DOHH2 (cell line): ENCODE data around the gene SVBP.

Experiments used
- H3F3A ChIP-seq: fragments of 200-600 bp; sonication (generic), shearing (Covaris generic); 2 replicates; pipeline ENCODE4 v1.6.0; 2016; ENCODE audit warnings: antibody characterized with exemption, mild to moderate bottlenecking; ENCODE audit not compliant: control insufficient read depth, insufficient read depth
- H3K27ac ChIP-seq: fragments of 200-600 bp; sonication (generic); 2 replicates; pipeline ENCODE4 v1.5.1; 2014; ENCODE audit warnings: low read depth, mild to moderate bottlenecking, low read length, moderate library complexity
- H3K27me3 ChIP-seq: fragments of 200-600 bp; sonication (generic); 2 replicates; pipeline ENCODE4 v1.6.1; 2014; ENCODE audit warnings: mild to moderate bottlenecking, low read length, mixed read lengths; ENCODE audit not compliant: control insufficient read depth
- H3K36me3 ChIP-seq: fragments of 200-600 bp; sonication (generic); 2 replicates; pipeline ENCODE4 v1.6.1; 2014; ENCODE audit warnings: mild to moderate bottlenecking, low read length, moderate library complexity, mixed read lengths; ENCODE audit not compliant: control insufficient read depth
- H3K4me1 ChIP-seq: fragments of 200-600 bp; sonication (generic); 2 replicates; pipeline ENCODE4 v1.6.1; 2014; ENCODE audit warnings: mild to moderate bottlenecking, low read length, mixed read lengths; ENCODE audit not compliant: control insufficient read depth
- H3K4me2 ChIP-seq: fragments of 200-600 bp; sonication (generic); 2 replicates; pipeline ENCODE4 v1.6.0; 2014; ENCODE audit warnings: mild to moderate bottlenecking, low read length, moderate library complexity
- H3K4me3 ChIP-seq: fragments of 200-600 bp; sonication (generic); 2 replicates; pipeline ENCODE4 v1.5.1; 2014; ENCODE audit warnings: mild to moderate bottlenecking, low read length, mixed read lengths
- H3K79me2 ChIP-seq: fragments of 200-600 bp; sonication (generic); 2 replicates; pipeline ENCODE4 v1.6.1; 2014; ENCODE audit warnings: mild to moderate bottlenecking, low read length, mixed read lengths; ENCODE audit not compliant: control insufficient read depth
- H3K9me2 ChIP-seq: fragments of 200-600 bp; sonication (generic); replicated peaks from 2 replicates; pipeline ENCODE4 v1.6.1; 2014; ENCODE audit warnings: mild to moderate bottlenecking, low read length, mixed read lengths; ENCODE audit not compliant: control insufficient read depth
- H3K9me3 ChIP-seq: fragments of 200-600 bp; sonication (generic); 2 replicates; pipeline ENCODE4 v1.6.1; 2014; ENCODE audit warnings: antibody characterized with exemption, low read length, mixed read lengths; ENCODE audit not compliant: control insufficient read depth, insufficient read depth
- H4K20me1 ChIP-seq: fragments of 200-600 bp; sonication (generic); 2 replicates; pipeline ENCODE4 v1.6.0; 2014; ENCODE audit warnings: low read depth, mild to moderate bottlenecking, antibody characterized with exemption, low read length, moderate library complexity; ENCODE audit not compliant: control insufficient read depth, insufficient read depth
- EZH2phosphoT487 ChIP-seq: fragments of 200-600 bp; sonication (generic); IDR thresholded peaks from 2 replicates; pipeline ENCODE4 v1.6.1; 2017; ENCODE audit warnings: borderline replicate concordance, mild to moderate bottlenecking, antibody characterized with exemption, low read length, moderate library complexity, mixed read lengths
- TF ChIP-seq, protein P1 (sequence below): fragments of 200-600 bp; sonication (generic); IDR thresholded peaks from one replicate; pipeline ENCODE4 v1.5.1; 2014; ENCODE audit warnings: antibody characterized with exemption, mild to moderate bottlenecking, low read depth, low read length; ENCODE audit not compliant: poor library complexity, severe bottlenecking

Gene SVBP

GRCh38 chr1:42806593-42806992 lies 10.6 kb downstream of the SVBP start:
- no peaks in the 10 kb centered on the region for H3K9me2 ChIP-seq
- no peaks in the 10 kb centered on the region for H3K9me3 ChIP-seq
- peaks cover 3% of the 10 kb centered on the region; the same call in 1 of the 2 replicates for H3K4me1 ChIP-seq
- H3K27me3 ChIP-seq: no peaks in the 10 kb centered on the region
- 0 out of 2 replicates have a peak, but pooled peaks cover 2% of the 10 kb centered on the region for H3F3A ChIP-seq
- H3K4me2 ChIP-seq: no peak overlapping the region
- H4K20me1 ChIP-seq: no peaks in the 10 kb centered on the region
- TF ChIP-seq, protein P1, sequence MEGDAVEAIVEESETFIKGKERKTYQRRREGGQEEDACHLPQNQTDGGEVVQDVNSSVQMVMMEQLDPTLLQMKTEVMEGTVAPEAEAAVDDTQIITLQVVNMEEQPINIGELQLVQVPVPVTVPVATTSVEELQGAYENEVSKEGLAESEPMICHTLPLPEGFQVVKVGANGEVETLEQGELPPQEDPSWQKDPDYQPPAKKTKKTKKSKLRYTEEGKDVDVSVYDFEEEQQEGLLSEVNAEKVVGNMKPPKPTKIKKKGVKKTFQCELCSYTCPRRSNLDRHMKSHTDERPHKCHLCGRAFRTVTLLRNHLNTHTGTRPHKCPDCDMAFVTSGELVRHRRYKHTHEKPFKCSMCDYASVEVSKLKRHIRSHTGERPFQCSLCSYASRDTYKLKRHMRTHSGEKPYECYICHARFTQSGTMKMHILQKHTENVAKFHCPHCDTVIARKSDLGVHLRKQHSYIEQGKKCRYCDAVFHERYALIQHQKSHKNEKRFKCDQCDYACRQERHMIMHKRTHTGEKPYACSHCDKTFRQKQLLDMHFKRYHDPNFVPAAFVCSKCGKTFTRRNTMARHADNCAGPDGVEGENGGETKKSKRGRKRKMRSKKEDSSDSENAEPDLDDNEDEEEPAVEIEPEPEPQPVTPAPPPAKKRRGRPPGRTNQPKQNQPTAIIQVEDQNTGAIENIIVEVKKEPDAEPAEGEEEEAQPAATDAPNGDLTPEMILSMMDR: no peak
- no peak for TF ChIP-seq EZH2phosphoT487
- no peak overlapping the region for H3K27ac ChIP-seq
- no peaks in the 10 kb centered on the region for H3K36me3 ChIP-seq
- no peaks in the 10 kb centered on the region for H3K79me2 ChIP-seq
- no peak overlapping the region for H3K4me3 ChIP-seq

GRCh38 chr1:42806171-42806570 lies 11.0 kb downstream of the SVBP start:
- no peaks in the 10 kb centered on the region for H3K27me3 ChIP-seq
- TF ChIP-seq, protein P1: no peak
- TF ChIP-seq EZH2phosphoT487: no peak
- no peaks in the 10 kb centered on the region for H3K9me3 ChIP-seq
- H3K4me3 ChIP-seq: no peak overlapping the region
- H3K4me2 ChIP-seq: no peak overlapping the region
- H3K27ac ChIP-seq: no peak overlapping the region
- H4K20me1 ChIP-seq: no peaks in the 10 kb centered on the region
- H3F3A ChIP-seq: 0 out of 2 replicates have a peak, but pooled peaks cover 2% of the 10 kb centered on the region
- H3K9me2 ChIP-seq: no peaks in the 10 kb centered on the region
- no peaks in the 10 kb centered on the region for H3K79me2 ChIP-seq
- peaks cover 3% of the 10 kb centered on the region; the same call in 1 of the 2 replicates for H3K4me1 ChIP-seq
- H3K36me3 ChIP-seq: no peaks in the 10 kb centered on the region

- no peak overlapping the region for H3K4me2 ChIP-seq
- no peak overlapping the region for H3K27ac ChIP-seq
- H3K9me2 ChIP-seq: no peaks in the 10 kb centered on the region
- TF ChIP-seq, protein P1: no peak
- no peak for TF ChIP-seq EZH2phosphoT487
- H3K36me3 ChIP-seq: no peaks in the 10 kb centered on the region
- H3K79me2 ChIP-seq: no peaks in the 10 kb centered on the region
- no peaks in the 10 kb centered on the region for H3K4me1 ChIP-seq
- H4K20me1 ChIP-seq: no peaks in the 10 kb centered on the region
- H3K4me3 ChIP-seq: no peak overlapping the region
- no peaks in the 10 kb centered on the region for H3K9me3 ChIP-seq
- peaks cover 12% of the 10 kb centered on the region for H3K27me3 ChIP-seq
- no peaks in the 10 kb centered on the region for H3F3A ChIP-seq
Observed at GRCh38 chr1:42801832-42802473, 15.2 kb downstream of the SVBP start.
